BJ (cell line): ENCODE results near the gene PRRT4. TPM values are rescaled to one million over a fixed set of nuclear protein-coding genes. Genes with fewer than 3 reads are reported as not detected.

ENCODE experiments used
- CTCF ChIA-PET: fragments of 350-600 bp; formaldehyde crosslinking; extraction: SDS; loops from one replicate; lab custom pipeline; 2021; ENCODE audit warnings: antibody characterized with exemption, inconsistent platforms; lab: Yijun Ruan, JAX
- POLR2A ChIA-PET: fragments of 300-600 bp; sonication (Branson Sonifier 250); formaldehyde crosslinking; extraction: SDS; loops from one replicate; lab custom pipeline; 2021; ENCODE audit warnings: antibody characterized with exemption; lab: Charles Lee
- DNase-seq: peaks from one replicate; pipeline ENCODE4 v3.0.0-alpha.2; 2011; ENCODE audit warnings: low read depth
- H3K27me3 ChIP-seq: 2 replicates; pipeline ENCODE4 v1.6.0; 2011; ENCODE audit warnings: low read length; ENCODE audit not compliant: control insufficient read depth, insufficient read depth
- H3K36me3 ChIP-seq: 2 replicates; pipeline ENCODE4 v1.5.1; 2011; ENCODE audit warnings: low read length; ENCODE audit not compliant: control insufficient read depth, insufficient read depth
- H3K4me3 ChIP-seq: 2 replicates; pipeline ENCODE4 v1.5.1; 2011; ENCODE audit warnings: low read depth, mild to moderate bottlenecking, control low read depth, low read length
- CTCF ChIP-seq: IDR thresholded peaks from 2 replicates; pipeline ENCODE4 v1.5.1; 2011; ENCODE audit warnings: low read depth, mild to moderate bottlenecking, control low read depth, inconsistent platforms, low read length, moderate library complexity; ENCODE audit not compliant: insufficient read depth
- polyA plus RNA-seq: library from polyadenylated mRNA; depleted of rRNA; stranded (reverse); fragments of >200 nt; gene quantifications from 2 replicates; pipeline ENCODE4 v1.2.3, GENCODE V29; 2011

Gene PRRT4
- polyA plus RNA-seq, 1 experiment = 0.07 TPM

GRCh38 chr7:128404886-128405470, 43.5 kb upstream of the PRRT4 start:
- Histone ChIP-seq H3K36me3 (peaks cover 11% of the 10 kb centered on the region), H3K27me3 (no peaks in the 10 kb centered on the region), H3K4me3 (peak overlapping the region; percentile 82)
- peak; percentile 59 for TF ChIP-seq CTCF
- DNase-seq = no peak
- POLR2A ChIA-PET = no interaction called here
- CTCF ChIA-PET = interaction anchor here (0.7 to 12.2 kb wide), 9 partner anchors 12 to 57 kb away, joined by 3 to 197 read pairs (median 3); no protein-coding TSS in a partner anchor

- no peak for TF ChIP-seq CTCF
- ChIA-PET CTCF (interaction anchor here (0.9 to 12.2 kb wide), 10 partner anchors 11 to 57 kb away, joined by 3 to 197 read pairs (median 4); no protein-coding TSS in a partner anchor), POLR2A (no interaction called here)
- peak overlapping the region; percentile 82 for H3K4me3 ChIP-seq
- H3K36me3 ChIP-seq = peaks cover 15% of the 10 kb centered on the region
- DNase-seq = no peak
- H3K27me3 ChIP-seq = no peaks in the 10 kb centered on the region
Observed at GRCh38 chr7:128404143-128404681, 42.7 kb upstream of the PRRT4 start.

DNA sequence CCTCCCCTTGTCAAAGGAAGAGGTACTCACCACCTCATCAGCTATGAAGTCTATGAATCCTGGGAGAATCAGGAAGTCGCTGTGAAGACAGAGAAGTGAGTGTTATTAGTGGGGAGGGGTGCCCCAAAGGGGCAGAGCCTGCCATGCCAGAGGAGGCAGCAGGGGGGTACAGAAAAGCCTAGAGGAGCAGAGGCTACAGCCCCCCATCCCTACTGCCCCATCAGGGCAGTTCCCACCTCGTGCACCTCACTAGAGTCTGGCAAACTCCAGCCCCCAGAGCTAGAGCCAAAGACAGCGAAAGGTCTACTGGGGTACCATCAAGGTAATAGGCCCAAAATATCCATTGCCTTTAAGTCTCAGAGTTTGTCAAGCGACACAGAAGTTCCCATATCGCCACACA, 42.2 kb upstream of the PRRT4 start:
- ChIA-PET POLR2A (no interaction called here), CTCF (interaction anchor here (1.0 to 12.2 kb wide), 8 partner anchors 11 to 58 kb away, joined by 3 to 197 read pairs (median 5); no protein-coding TSS in a partner anchor)
- Histone ChIP-seq H3K36me3 (peaks cover 15% of the 10 kb centered on the region), H3K4me3 (no peak overlapping the region), H3K27me3 (no peaks in the 10 kb centered on the region)
- no peak for DNase-seq
- TF ChIP-seq CTCF = no peak

DNA sequence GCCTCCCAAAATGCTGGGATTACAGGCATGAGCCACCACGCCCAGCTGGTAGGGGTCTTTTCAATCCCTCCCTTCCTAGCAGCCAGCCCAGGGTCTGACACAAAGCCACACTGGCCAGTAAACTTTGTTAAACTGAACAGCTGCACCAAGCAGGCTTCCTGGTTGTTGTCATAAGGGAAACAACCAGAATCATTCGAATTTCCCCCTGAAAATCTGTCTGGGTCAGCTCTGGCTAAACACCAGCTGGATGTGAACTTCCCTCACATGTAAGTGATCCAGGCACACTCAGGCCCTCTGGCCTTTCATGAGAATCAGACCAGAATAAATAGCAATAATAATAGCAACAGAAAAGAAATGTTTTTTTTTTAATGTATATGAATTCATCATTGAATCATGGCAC, 40.9 kb upstream of the PRRT4 start:
- no peak for TF ChIP-seq CTCF
- ChIA-PET CTCF (interaction anchor here (0.6 to 12.2 kb wide), 6 partner anchors 15 to 684 kb away, joined by 3 to 197 read pairs (median 6); no protein-coding TSS in a partner anchor), POLR2A (no interaction called here)
- no peak overlapping the region for H3K4me3 ChIP-seq
- H3K27me3 ChIP-seq = no peaks in the 10 kb centered on the region
- H3K36me3 ChIP-seq = peaks cover 23% of the 10 kb centered on the region
- DNase-seq = no peak

- CTCF ChIA-PET = interaction anchor here (4.9 to 12.2 kb wide), 2 partner anchors 11 to 26 kb away, joined by 43 to 197 read pairs; no protein-coding TSS in a partner anchor
- no peak overlapping the region for H3K4me3 ChIP-seq
- H3K27me3 ChIP-seq = no peaks in the 10 kb centered on the region
- H3K36me3 ChIP-seq = peaks cover 35% of the 10 kb centered on the region
- POLR2A ChIA-PET = no interaction called here
- no peak for TF ChIP-seq CTCF
- DNase-seq = no peak
Observed at GRCh38 chr7:128400566-128400965, 39.1 kb upstream of the PRRT4 start.
